Upper lobe of left lung (tissue), 6 donors: ENCODE data around the gene TRIM9. TPM values are rescaled to one million over a fixed set of nuclear protein-coding genes. Genes with fewer than 3 reads are reported as not detected.

ENCODE experiments used
- ATAC-seq, 2 donors: fragments of 200-7000 bp; cut with Tn5 transposase; one replicate each; pipeline ENCODE4 v1.9.1; 2022; ENCODE audit warnings: mild to moderate bottlenecking in 2 of 2, moderate library complexity in 2 of 2; ENCODE audit not compliant: low FRiP score in 2 of 2
- DNase-seq, 2 donors: peaks; one replicate each; pipeline ENCODE4 v3.0.0-alpha.2; 2019 to 2020
- H3K27ac ChIP-seq, 4 donors: fragments of 200-600 bp; sonication (generic); one replicate each; pipeline ENCODE4 v1.5.1; 2016 to 2019
- H3K27me3 ChIP-seq, 4 donors: fragments of 200-600 bp; sonication (generic); one replicate each; pipeline ENCODE4 v1.5.1; 2017 to 2019
- H3K36me3 ChIP-seq, 4 donors: fragments of 200-600 bp; sonication (generic); one replicate each; pipeline ENCODE4 v1.5.1; 2016 to 2019
- H3K4me1 ChIP-seq, 4 donors: fragments of 200-600 bp; sonication (generic); one replicate each; pipeline ENCODE4 v1.5.1; 2018 to 2019
- H3K4me3 ChIP-seq, 4 donors: fragments of 200-600 bp; sonication (generic); one replicate each; pipeline ENCODE4 v1.5.1; 2017 to 2019; ENCODE audit warnings: mild to moderate bottlenecking in 2 of 4, moderate library complexity in 1 of 4
- H3K9me3 ChIP-seq, 4 donors: fragments of 200-600 bp; sonication (generic); one replicate each; pipeline ENCODE4 v1.5.1; 2018 to 2019
- EP300 ChIP-seq, 4 donors: sonication (generic); formaldehyde crosslinking; IDR thresholded peaks; one replicate each; pipeline ENCODE4 v1.5.1; 2017; ENCODE audit warnings: antibody characterized with exemption in 4 of 4, control low read depth in 2 of 4
- POLR2A ChIP-seq, 4 donors: fragments of 450-650 bp; IDR thresholded peaks; one replicate each; pipeline ENCODE4 v1.5.1; 2016 to 2017; ENCODE audit warnings: antibody characterized with exemption in 4 of 4, mild to moderate bottlenecking in 2 of 4
- POLR2AphosphoS5 ChIP-seq, 2 donors: sonication (generic); formaldehyde crosslinking; IDR thresholded peaks; one replicate each; pipeline ENCODE4 v1.5.1; 2017; ENCODE audit warnings: antibody characterized with exemption in 2 of 2
- WGBS, 2 donors: methylation state at CpG; one replicate each; pipeline ENCODE4 v1.1.5; 2017 to 2018; 5-methylcytosine and 5-hydroxymethylcytosine counted together
- total RNA-seq, 6 donors: library from RNA; depleted of rRNA in 4 of 6; stranded (reverse); fragments of >200 nt in 4 of 6; gene quantifications; one replicate each; pipeline versions ENCODE4 v1.1.0 to v1.2.1, GENCODE V29; 2016 to 2021
- TF ChIP-seq, protein P1 (sequence below), 6 experiments: fragments of 450-650 bp in 4 of 6; fragments of 200-600 bp in 2 of 6; sonication (generic) in 2 of 6; IDR thresholded peaks; one replicate each; pipeline ENCODE4 v1.5.1; 2016 to 2019; ENCODE audit warnings: antibody characterized with exemption in 6 of 6
- donor health status: DM: no; HTN: no; CAD: no; lungs with moderate emphysema.
- donor health status: DM: no; HTN: yes; CAD: no; lungs with severe emphysema.

The TRIM9 gene
- total RNA-seq, 6 donors from 2014 or later, result 0.30 to 3.1 (median 0.78) TPM

DNA sequence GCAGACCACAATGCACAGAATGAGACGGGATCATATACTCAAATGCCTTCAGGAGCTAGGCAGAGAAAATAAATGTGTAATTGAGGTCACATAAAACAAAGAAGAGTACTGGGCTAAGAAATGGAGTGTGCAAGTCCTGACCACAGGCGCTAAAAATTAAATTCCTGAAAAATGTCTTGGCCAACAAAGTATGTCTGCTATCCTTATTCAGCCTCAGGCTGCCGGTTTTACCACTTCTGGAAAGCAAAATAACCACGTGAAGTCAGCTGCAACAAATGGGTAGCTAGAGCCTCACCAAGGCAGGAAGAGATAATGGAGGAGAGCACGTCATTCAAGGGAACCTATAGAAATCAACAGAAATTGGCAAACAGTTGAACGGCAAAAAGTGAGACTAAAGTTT is 153.8 kb downstream of the TRIM9 start:
- DNase-seq (no peak), ATAC-seq (no peak)
- no peak for TF ChIP-seq POLR2A (IDR thresholded peaks at IDR 0.05)
- TF ChIP-seq, protein P1, sequence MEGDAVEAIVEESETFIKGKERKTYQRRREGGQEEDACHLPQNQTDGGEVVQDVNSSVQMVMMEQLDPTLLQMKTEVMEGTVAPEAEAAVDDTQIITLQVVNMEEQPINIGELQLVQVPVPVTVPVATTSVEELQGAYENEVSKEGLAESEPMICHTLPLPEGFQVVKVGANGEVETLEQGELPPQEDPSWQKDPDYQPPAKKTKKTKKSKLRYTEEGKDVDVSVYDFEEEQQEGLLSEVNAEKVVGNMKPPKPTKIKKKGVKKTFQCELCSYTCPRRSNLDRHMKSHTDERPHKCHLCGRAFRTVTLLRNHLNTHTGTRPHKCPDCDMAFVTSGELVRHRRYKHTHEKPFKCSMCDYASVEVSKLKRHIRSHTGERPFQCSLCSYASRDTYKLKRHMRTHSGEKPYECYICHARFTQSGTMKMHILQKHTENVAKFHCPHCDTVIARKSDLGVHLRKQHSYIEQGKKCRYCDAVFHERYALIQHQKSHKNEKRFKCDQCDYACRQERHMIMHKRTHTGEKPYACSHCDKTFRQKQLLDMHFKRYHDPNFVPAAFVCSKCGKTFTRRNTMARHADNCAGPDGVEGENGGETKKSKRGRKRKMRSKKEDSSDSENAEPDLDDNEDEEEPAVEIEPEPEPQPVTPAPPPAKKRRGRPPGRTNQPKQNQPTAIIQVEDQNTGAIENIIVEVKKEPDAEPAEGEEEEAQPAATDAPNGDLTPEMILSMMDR (IDR thresholded peaks at IDR 0.05), result no peak
- no peak for TF ChIP-seq EP300 (IDR thresholded peaks at IDR 0.05)
- no peak for TF ChIP-seq POLR2AphosphoS5 (IDR thresholded peaks at IDR 0.05)
- Histone ChIP-seq H3K36me3 (no peaks in the 10 kb centered on the region), H3K4me1 (peaks cover 5 to 27% (median 13%) of the 10 kb centered on the region in 4 donors), H3K9me3 (no peaks in the 10 kb centered on the region), H3K27me3 (no peaks in the 10 kb centered on the region), H3K27ac (peak overlapping the region in 1 of 4 donors; percentile 16), H3K4me3 (no peak overlapping the region)
- whole genome bisulfite sequencing, 2 donors, result 78 to 82% methylated on average over 6 of the region's 6 CpGs

- ATAC-seq, result no peak
- Histone ChIP-seq H3K4me3 (no peak overlapping the region), H3K27me3 (no peaks in the 10 kb centered on the region), H3K36me3 (peaks cover 0 to 6% (median 0%) of the 10 kb centered on the region in 4 donors), H3K9me3 (no peaks in the 10 kb centered on the region), H3K4me1 (peaks cover under 1 to 13% (median 6%) of the 10 kb centered on the region in 4 donors), H3K27ac (peak overlapping the region in 3 of 4 donors; percentile 6 to 76 (median 12))
- WGBS, 2 donors, result 69 to 78% methylated on average over 4 of the region's 4 CpGs
- no peak for DNase-seq
- TF ChIP-seq, protein P1 (IDR thresholded peaks at IDR 0.05), result no peak
- TF ChIP-seq POLR2AphosphoS5 (IDR thresholded peaks at IDR 0.05), result no peak
- no peak for TF ChIP-seq POLR2A (IDR thresholded peaks at IDR 0.05)
- TF ChIP-seq EP300 (IDR thresholded peaks at IDR 0.05), result no peak
Observed at GRCh38 chr14:50937800-50938199, 157.1 kb downstream of the TRIM9 start.

GRCh38 chr14:50937325-50937724 is 157.6 kb downstream of the TRIM9 start:
- TF ChIP-seq POLR2AphosphoS5 (IDR thresholded peaks at IDR 0.05) (no peak), EP300 (IDR thresholded peaks at IDR 0.05) (no peak), POLR2A (IDR thresholded peaks at IDR 0.05) (no peak)
- TF ChIP-seq, protein P1 (IDR thresholded peaks at IDR 0.05), result no peak
- no peak for DNase-seq
- H3K27me3 ChIP-seq, result no peaks in the 10 kb centered on the region
- H3K4me3 ChIP-seq, result no peak overlapping the region
- H3K36me3 ChIP-seq, result peaks cover 0 to 10% (median 0%) of the 10 kb centered on the region in 4 donors
- ATAC-seq, result peak in 1 of 2 donors; percentile 39
- peak overlapping the region; percentile 36 to 76 (median 44) for H3K27ac ChIP-seq
- H3K4me1 ChIP-seq, result peaks cover 0 to 13% (median 6%) of the 10 kb centered on the region in 4 donors
- no peaks in the 10 kb centered on the region for H3K9me3 ChIP-seq
- 20 to 39% methylated on average over 2 of the region's 2 CpGs for WGBS, 2 donors

DNA sequence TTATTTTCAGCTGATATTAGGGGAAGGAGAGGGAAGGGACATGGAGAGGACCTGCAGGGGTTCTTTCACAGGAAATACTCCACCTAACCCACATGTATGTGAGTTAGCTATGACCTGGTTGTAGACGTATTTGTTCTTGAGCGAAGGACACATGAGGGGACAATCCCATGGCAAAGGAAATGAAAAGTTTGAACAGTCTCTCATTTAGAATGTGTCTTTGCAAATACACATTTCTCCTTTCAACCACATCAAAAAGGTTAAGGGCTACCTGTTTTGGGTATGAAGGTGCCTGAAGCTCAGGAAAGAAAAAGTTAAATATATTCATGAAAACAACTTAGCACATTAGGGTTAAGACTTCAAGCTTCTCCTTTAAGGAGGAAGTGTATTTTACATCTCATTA is 158.0 kb downstream of the TRIM9 start:
- no peaks in the 10 kb centered on the region for H3K27me3 ChIP-seq
- no peak for DNase-seq
- H3K9me3 ChIP-seq, result no peaks in the 10 kb centered on the region
- no peak for TF ChIP-seq POLR2AphosphoS5 (IDR thresholded peaks at IDR 0.05)
- TF ChIP-seq EP300 (IDR thresholded peaks at IDR 0.05), result no peak
- TF ChIP-seq, protein P1 (IDR thresholded peaks at IDR 0.05), result no peak
- no peak for TF ChIP-seq POLR2A (IDR thresholded peaks at IDR 0.05)
- H3K4me3 ChIP-seq, result no peak overlapping the region
- H3K36me3 ChIP-seq, result peaks cover 0 to 11% (median 0%) of the 10 kb centered on the region in 4 donors
- 66 to 74% methylated on average over 2 of the region's 2 CpGs for WGBS, 2 donors
- H3K27ac ChIP-seq, result peak overlapping the region; percentile 36 to 76 (median 44)
- peaks cover 0 to 13% (median 6%) of the 10 kb centered on the region in 4 donors for H3K4me1 ChIP-seq
- ATAC-seq, result peak in 1 of 2 donors; percentile 29

DNA sequence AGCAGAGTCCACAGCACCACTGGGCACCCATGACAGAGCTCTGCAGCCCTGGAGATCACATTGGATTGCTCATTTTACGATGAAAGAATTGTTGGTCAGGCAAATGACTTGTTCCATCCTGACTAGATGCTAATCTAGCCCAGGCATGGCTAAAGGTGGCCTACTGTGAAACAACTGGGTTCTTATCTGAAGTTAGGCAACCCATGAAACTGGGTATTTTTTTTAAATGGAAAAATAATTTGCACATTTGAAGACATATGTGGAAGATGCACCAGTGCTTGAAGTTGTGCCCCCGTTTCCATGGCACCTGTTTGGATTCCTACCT is 158.9 kb downstream of the TRIM9 start:
- peaks cover 0 to 20% (median 0%) of the 10 kb centered on the region in 4 donors for H3K36me3 ChIP-seq
- 50 to 68% methylated on average over 1 to 2 of the region's 2 CpGs for WGBS, 2 donors
- TF ChIP-seq POLR2A (IDR thresholded peaks at IDR 0.05), result no peak
- TF ChIP-seq, protein P1 (IDR thresholded peaks at IDR 0.05), result no peak
- no peak for TF ChIP-seq POLR2AphosphoS5 (IDR thresholded peaks at IDR 0.05)
- no peak for TF ChIP-seq EP300 (IDR thresholded peaks at IDR 0.05)
- no peaks in the 10 kb centered on the region for H3K27me3 ChIP-seq
- H3K9me3 ChIP-seq, result no peaks in the 10 kb centered on the region
- H3K27ac ChIP-seq, result no peak overlapping the region
- peaks cover 0 to 13% (median 6%) of the 10 kb centered on the region in 4 donors for H3K4me1 ChIP-seq
- ATAC-seq (no peak), DNase-seq (no peak)
- no peak overlapping the region for H3K4me3 ChIP-seq
